HG03196 (cell line): ENCODE data around the gene TUBA3D.
"Not testable (repeated sequence)": the region's sequence is repeated elsewhere in the genome, so short reads cannot be mapped to it uniquely, and the experiment has no call there.

Experiments used
- ATAC-seq: cut with Tn5 transposase; IDR thresholded peaks from one replicate; pipeline ENCODE4 v1.9.1; 2021; ENCODE audit not compliant: unreplicated experiment

TUBA3D gene

GRCh38 chr2:131475831-131476230 is at the start of gene TUBA3D:
TUBA3D (plus strand) TSS chr2:131476119; CDS start chr2:131476200, 81 bp downstream.
- ATAC-seq = no peak

DNA sequence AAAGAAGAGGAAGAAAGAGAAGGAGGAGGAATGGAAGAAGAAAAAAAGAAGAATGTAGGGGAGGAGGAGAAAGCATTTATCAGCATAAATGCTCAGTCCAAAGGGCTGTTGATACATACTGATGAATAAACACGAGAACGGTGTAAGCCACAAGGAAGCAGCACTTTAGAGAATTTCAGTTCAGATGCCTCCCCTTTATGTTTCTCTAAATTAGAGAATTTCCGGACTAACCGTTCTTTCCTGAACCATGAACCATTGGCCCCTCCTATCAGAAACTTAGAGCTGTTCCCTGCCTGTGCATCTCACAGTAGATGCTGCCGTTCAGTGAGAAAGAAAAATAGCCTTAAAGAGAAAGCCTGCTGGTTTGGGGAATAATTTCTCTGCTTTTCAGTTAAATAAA is 49.2 kb upstream of the TUBA3D start:
- ATAC-seq = no peak

GRCh38 chr2:131431336-131431735 is 44.6 kb upstream of the TUBA3D start:
- ATAC-seq = no peak

DNA sequence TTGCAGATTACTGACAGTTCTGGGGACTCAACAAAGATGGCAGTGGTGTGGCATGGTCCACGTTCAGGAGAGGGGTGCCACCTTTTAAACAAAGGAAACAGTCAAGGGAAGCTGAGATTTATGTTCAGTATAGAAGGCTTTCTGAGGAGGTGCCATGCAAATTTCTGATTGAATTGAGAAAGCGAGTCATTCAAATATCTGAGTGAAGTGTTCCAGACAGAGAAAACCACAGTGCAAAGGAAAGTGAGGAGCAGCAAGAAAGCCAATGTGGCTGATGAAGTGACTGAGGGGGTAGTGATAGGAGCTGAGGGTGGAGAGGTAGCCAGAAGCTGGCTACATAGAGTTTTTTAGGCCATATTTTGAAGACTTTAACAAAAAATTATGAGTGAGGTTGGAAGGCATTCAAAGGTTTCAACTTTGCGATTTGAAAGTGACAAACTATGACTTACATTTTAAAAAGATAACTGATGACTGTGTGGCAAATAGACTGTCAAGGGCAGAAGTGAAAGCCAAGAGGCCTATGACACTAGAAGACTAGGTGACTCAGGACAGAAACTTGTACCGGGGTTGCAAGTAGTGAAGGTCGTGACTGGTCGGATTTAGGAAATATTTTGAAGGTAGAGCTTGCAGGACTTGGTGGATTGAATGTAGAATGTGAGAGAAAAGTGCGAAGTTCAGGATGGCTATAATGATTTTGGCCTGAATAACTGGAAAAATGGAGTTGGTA is 35.0 kb upstream of the TUBA3D start:
- ATAC-seq = not testable (repeated sequence)

DNA sequence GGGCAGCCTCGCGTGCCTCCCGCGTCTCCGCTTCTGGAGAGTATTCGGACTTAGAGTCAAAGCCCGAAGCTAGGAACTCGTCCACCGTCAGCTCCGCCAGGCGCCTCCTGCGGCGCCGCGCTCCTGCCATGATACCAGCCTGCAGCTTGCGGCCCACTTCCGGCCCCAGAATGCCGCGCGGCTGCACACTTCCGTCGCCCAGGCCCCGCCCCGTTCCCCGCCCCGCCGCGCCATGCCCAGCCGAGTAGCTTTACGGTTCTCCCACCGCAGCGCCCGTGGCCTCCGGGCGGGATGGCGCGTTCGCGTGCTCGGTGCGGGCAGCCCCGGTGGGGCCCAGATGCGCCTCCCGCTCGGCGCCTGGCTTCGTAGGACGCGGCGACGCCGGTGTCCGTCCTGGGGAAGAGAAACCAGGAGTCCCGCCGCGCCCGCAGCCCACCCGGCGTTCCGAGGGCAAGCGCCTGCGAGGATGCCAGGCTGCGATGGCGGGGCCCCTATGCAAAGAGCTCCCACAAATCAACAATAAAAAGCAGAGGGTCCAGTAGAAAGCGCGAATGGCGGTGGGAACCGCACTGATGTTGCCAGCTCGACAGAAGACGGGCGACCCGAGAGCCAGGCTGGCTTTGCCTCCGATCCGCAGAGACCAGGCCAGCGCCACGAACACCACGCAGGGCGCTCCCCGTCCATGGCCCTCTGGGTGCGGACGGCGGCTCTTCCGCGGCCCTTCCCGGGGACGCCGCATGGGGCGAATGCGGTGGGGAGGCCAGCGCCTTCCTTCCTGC is 31.0 kb upstream of the TUBA3D start:
- not testable (repeated sequence) for ATAC-seq

DNA sequence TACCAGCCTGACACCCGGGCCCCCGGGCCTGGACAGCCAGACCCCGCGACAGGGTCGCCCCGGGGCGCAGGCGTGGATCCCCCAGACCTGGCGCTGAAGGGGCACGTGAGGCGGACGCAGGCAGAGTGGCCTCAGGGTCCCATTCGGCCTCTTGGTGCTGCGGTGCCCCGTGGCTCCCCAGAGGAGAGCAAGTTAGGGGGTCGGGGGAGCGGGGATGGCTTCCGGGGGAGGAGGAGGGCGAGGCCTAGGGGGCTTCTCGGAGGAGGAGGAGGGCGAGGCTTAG is 30.5 kb upstream of the TUBA3D start:
- not testable (repeated sequence) for ATAC-seq

DNA sequence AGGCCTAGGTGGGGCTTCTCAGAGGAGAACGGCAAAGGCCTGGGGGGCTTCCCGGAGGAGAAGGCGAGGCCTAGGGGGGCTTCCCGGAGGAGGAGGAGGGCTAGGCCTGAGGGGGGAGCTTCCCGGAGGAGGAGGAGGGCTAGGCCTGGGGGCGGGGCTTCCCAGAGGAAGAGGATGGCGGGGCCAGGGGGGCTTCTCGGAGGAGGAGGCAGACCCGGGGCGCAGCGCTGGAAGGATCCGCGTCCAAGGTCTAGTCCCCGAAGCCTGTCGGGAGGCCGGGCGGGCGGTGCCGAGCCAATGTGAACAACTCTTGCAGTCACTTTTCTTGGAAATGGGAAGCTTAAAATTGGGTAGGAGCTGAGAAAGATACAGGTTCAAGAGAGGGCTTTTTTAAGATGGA is 30.0 kb upstream of the TUBA3D start:
- ATAC-seq = no peak

GRCh38 chr2:131447981-131448380 is 27.9 kb upstream of the TUBA3D start:
- ATAC-seq = not testable (repeated sequence)

DNA sequence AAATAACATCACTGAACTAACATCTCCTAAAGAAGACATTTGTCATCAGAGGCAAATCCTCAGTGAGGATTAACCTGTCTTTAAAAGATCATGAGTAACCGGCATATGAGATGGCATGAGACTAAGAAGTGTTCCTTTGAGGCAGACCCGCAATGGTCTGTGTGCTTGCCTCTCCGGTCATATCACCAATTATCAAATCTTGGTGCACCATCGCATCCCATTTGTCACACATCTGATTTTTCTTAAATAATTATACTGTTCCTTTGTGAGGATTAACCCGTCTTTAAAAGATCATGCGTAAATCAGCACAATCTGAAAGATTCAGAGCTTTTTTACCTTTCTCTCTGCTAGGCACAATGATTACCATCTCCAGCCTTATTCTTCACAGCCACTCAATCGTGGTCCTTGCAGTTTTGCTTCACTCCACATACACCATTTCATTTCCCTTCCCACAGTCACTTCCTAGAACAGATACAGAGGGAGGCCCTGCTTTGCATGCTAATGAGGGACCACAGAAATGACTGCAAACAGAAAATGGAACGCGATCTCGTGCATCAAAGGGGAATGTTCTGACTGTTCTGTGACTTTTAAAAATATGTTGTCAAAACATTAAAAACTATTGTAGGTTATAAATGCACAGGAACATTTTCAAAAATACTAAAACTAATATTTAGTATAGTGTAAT is 24.5 kb upstream of the TUBA3D start:
- ATAC-seq = not testable (repeated sequence)

- not testable (repeated sequence) for ATAC-seq
Measured at GRCh38 chr2:131454914-131455313, 21.0 kb upstream of the TUBA3D start.

- ATAC-seq = not testable (repeated sequence)
Measured at GRCh38 chr2:131467722-131468121, 8.2 kb upstream of the TUBA3D start.

DNA sequence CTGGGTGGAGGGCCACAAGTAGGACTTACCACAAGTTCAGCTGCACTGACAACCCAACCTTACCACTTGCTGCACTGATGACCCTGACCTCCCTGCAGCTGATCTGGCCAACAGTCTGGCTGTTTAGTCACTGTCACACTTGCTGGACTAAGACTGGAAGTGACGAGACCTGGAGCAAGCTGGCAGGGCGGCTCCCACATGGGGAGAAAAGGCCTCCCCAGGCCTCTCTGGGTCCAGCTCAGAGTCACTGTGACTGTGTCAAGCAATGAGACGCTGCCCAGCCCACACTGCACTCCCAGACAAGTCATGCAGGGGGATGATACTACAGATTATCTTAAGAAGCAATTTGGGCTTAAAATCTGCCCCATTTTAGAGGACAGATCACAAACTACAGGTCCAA is 5.0 kb upstream of the TUBA3D start:
- not testable (repeated sequence) for ATAC-seq

- ATAC-seq = not testable (repeated sequence)
Measured at GRCh38 chr2:131471624-131472023, 4.3 kb upstream of the TUBA3D start.

DNA sequence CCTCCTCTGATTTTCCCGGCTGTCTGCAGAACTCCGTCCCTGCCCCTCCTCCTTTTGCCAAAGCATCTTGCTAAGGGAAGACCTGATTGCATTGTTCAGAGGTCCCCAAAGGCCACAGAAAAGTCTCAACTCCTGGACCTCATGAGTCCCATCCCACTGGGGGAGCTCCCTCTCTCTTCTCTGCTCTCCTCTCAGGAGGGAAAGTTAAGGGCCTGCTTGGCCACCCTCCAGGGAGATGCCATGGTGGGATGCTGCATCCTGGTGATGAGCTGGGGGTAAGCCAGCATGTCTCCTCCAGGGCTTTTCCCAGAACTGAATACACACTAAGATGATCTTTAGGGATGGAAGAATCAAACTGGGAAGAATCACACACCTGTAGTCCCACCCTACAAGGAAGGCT is 2.7 kb upstream of the TUBA3D start:
- ATAC-seq = not testable (repeated sequence)

GRCh38 chr2:131476363-131476762 is 444 bp downstream of the TUBA3D start:
- not testable (repeated sequence) for ATAC-seq

DNA sequence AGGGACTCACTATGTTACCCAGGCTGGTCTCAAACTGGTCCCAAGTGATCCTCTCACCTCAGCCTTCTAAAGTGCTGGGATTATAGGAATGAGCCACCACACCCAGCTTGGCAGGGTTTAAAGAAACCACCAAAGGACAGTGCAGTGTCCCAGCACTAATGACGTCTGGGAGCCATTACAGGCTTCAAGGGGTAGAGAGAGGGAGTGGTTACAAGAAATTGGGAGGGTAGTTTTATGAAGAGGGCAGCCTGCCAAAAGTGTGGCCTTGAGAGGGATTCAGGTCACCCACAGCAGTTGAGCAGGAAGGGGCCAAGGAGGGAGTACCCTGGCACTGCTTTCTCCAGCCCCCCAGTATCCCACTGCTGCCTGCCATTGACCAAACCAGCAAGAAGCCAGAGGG is 1.3 kb downstream of the TUBA3D start:
- ATAC-seq = not testable (repeated sequence)

DNA sequence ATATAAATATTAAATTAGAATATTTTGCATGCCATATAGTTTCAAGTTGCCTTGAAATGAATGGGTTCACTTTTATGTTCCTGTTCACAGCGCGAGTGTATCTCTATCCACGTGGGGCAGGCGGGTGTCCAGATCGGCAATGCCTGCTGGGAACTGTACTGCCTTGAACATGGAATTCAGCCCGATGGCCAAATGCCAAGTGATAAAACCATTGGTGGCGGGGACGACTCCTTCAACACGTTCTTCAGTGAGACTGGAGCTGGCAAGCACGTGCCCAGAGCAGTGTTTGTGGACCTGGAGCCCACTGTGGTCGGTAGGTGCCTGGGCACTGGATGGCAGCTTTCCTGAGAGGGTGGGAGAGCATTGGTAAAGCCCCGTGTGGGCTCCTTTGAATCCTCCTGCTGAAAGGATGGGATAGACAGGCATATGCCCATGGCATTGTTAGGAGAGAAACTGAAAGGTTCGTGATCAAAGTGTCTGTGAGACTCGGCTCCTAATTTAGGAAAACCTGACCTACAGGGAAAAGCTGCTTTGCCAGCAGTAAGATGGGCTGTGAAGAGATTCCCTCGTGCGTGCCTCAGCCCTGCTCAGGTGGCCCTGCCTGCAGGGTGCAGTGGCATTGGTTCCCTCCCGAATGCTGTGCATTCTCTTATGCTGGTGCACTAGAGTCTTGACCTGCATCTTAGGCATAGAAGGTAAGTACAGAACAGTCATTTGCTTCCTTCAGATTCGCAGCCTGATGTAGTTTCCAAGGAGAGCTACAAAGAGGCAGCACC is 2.3 kb downstream of the TUBA3D start:
- not testable (repeated sequence) for ATAC-seq

GRCh38 chr2:131478850-131479461 is 3.0 kb downstream of the TUBA3D start:
- ATAC-seq = not testable (repeated sequence)

DNA sequence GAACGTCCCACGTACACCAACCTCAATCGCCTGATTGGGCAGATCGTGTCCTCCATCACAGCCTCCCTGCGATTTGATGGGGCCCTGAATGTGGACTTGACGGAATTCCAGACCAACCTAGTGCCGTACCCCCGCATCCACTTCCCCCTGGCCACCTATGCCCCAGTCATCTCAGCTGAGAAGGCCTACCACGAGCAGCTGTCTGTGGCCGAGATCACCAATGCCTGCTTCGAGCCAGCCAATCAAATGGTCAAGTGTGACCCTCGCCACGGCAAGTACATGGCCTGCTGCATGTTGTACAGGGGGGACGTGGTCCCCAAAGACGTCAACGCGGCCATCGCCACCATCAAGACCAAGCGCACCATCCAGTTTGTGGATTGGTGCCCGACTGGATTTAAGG is 4.4 kb downstream of the TUBA3D start:
- not testable (repeated sequence) for ATAC-seq

DNA sequence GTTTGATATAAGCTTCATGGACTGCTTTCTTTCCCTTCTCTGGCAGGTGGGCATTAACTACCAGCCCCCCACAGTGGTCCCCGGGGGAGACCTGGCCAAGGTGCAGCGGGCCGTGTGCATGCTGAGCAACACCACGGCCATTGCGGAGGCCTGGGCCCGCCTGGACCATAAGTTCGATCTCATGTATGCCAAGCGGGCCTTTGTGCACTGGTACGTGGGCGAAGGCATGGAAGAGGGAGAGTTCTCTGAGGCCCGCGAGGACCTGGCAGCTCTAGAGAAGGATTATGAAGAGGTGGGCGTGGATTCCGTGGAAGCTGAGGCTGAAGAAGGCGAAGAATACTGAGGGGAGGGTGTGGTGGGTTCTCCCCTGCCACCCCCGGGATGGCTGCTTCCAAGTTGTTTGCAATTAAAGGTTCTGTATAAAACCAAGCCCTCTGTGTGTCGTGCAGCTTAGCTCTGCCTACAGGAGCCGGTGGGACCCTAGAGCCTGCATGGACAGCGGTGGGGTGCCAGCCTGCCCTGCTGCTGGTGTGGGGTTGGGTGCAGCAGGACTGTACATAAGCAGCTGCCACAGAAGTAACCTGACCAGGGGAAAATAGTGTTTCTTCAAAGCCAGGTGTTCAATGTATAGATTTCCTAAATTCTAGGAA is 6.7 kb downstream of the TUBA3D start:
- ATAC-seq = not testable (repeated sequence)
